GM19193 (cell line): ENCODE measurements around the gene ADAMTSL2.

Source experiments
- POLR2A ChIP-seq: IDR thresholded peaks from 4 replicates; pipeline ENCODE4 v1.6.1; 2011; ENCODE audit not compliant: insufficient read depth, insufficient read length; ENCODE audit errors: extremely low read depth

The ADAMTSL2 gene

DNA sequence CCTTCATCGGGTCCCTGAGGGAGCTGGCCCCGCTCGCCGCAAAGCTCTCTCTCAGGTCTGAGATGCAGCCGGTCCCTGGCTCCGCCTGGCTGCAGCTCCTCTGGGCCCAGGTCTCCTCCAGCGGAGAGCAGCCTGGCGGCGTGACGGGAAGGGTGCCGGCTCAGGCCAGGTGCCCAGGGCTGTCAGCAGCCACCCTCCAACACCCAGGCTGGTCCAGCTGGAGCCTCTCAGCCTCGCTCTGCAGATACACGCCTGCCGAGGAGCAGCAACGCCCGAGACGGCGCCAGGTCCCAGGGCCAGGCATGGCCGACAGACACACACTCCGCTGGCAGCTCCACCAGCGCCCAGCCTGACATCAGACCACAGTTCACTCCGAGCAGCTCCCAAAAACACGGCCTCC lies 49.1 kb downstream of the ADAMTSL2 start:
- no peak for TF ChIP-seq POLR2A

DNA sequence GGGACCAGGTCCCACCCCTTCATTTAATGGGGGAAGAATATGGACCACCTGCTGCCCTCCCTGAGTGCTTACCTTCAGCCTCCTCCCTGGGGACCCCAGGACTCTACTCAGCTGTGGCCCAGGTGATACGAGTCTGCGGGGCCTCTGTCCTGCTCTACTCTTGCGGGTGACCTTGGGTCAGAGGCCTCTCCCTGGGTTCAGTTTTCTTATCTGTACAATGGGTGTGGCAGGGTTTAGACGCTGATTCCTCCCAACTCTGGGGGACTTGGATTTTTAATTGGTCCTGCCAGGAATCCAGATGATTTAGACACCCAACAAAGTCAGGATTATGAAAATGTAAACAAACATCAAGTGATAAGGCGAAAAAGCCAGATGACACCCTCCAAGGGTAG lies 49.7 kb downstream of the ADAMTSL2 start:
- TF ChIP-seq POLR2A, result no peak

DNA sequence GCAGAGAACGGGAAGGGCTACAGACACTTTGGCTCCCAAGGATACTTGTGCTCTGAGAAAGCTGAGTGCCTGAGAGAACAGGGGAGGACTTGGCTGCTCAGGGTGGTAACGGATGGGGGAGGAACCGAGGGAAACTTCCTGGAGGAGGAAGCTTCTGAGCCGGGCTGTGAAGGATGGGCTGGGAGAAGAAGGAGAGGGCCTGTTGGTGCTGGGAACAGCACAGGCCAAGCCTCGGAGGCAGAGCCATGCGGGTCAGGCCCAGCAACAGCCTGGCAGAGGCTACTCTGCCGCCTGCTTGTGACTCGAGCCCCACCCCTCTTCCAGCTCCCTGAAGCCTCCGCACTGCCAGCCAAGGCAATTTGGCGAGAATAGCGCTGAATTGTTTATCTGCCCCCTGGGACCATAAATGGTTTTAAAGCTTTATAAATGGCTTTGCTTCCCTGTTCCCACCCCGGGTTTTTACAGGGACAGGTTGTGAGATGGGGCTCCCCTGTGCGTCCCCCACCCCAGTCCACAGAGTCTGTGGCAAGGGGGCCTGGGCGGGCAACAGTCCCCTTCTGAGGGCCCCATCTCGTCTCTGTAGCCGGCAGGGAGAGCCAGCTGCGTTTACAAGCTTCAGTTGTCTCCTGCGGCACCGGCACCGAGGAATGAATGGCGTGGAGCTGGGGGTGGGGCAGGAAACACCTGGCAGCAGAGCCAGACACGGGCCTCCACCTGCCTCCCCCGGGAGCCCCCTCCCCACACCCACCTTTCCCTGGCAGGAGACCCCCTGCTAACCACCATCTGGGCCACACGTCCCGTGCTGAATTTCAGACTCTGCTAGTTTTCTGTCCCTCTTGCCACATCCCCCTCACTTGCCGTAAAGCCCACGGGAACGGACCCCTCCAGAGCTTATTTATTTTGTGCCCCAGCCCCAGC lies 50.3 kb downstream of the ADAMTSL2 start:
- no peak for TF ChIP-seq POLR2A

- TF ChIP-seq POLR2A, result no peak
These were observed 51.2 kb downstream of the ADAMTSL2 start for GRCh38 chr9:133585481-133586351.

DNA sequence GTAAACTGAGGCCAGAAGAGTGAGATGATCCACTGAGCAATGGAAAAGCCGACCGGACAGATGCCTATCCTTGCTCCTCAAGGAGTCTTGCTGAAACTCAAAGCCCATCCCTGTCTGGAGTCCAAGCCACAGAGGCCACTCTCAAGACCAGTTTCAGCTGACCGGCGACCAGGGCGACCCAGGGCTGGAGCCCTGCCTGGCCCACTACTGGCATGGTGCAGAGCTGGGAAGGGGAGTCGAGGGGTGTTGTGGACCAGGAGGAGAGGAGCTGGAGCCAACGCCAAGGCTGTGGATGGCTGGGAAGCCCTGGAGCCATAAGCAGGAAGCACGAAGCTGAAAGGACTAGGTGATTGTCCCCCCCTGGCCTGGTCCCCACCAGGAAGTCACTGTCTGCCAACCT lies 52.5 kb downstream of the ADAMTSL2 start:
- TF ChIP-seq POLR2A, result no peak

- TF ChIP-seq POLR2A, result no peak
These were observed 53.0 kb downstream of the ADAMTSL2 start for GRCh38 chr9:133587466-133587865.

- TF ChIP-seq POLR2A, result no peak
These were observed 55.1 kb downstream of the ADAMTSL2 start for GRCh38 chr9:133589454-133590227.

DNA sequence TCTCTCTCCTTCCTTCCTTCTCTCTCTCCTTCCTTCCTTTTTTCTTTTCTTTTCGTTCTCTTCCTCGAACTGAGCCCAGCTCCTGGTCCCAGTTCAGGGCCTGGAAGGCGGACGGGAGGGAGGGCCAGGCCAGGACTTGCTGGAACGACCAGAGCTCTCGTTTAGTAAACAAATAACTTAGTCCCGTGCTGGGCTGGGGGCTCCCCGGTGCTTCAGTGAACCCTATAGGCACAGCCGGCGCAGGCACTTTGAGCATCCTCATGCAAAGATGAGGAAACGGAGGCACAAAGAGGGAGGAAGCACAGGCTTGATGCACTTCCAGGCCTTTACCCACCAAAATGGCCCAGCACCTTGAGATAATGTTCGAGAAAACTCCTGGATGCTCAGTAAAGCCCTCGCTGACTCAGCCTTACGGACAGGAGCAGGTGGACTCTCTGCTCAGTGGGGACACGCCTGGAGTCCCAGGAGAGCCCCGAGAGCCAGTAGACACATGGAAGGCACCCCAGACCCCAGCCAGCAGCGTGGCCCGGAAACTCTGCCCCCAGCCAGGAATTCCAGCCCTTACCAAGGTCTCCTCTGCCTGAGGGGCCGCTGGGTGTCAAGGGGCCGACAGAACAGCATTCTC lies 55.8 kb downstream of the ADAMTSL2 start:
- TF ChIP-seq POLR2A, result no peak

DNA sequence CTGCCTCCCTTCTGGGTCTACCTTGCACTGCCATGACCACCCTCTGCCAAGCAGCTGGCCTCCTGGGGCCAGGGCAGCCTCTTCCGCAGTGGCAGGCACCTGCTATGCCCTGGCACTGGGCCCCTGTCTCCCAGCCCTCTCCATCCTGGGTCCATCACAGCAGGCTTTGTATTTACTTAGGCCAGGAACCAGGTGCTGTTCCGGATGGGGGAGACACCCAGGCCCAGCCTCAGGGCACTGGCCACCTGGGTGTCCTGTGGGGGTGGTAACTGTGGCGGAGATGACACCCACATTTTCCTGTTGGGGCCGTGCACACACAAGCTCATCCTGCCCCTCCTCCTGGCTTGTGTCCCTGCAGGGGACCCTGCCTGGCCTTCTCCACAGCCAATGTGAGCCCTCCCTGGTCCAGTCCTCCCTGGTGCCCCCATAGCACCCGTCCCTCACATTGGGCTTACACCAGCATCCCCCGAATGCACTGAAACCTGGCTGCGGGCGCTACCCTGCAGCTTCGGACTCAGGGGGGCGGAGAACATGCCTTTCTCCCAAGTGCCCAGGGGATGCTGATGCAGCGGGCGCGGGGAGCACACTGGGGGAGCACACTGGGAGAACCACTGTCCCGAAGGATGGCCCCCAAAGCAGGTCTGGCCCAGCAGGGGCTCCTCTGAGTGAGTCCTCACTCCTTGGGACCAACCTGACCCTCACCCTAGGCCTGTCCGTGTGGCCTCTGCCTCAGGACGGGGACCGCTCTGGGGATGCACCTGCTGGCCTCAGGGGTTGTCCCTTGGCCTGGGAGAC lies 56.8 kb downstream of the ADAMTSL2 start:
- TF ChIP-seq POLR2A, result no peak

- no peak for TF ChIP-seq POLR2A
These were observed 57.5 kb downstream of the ADAMTSL2 start for GRCh38 chr9:133591985-133592384.

GRCh38 chr9:133592731-133593409 lies 58.4 kb downstream of the ADAMTSL2 start:
- TF ChIP-seq POLR2A, result no peak

DNA sequence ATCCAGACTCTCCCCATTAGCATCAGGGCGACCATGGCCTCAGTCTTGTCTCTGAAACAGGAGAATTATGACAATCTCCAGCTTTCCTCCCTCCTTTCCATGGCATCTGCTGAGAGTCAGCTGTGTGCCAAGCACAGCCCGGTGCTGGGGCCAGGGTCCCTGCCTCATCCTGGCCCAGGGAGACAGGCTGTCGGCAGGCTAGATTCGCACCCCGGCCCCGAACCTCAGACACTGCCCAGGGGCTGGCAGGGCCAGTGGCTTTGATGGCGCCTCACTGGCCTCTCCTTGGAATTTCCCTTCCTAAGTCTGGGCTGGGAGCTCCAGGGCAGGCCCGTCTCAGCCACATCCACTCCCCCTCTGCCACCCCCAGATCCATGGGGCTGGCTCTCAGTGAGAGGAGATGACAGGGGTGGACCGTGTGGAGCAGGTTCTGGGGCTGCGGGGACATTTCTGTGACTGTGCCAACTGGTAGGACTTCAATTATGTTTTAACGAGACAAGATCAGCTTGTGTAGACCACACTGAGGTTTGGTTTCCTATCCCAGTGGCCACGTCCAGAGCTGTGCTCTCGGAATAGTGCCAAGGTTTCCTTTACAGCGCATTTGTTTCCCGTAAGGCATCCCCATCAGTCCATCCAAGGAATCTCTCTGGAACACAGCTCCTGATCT lies 59.2 kb downstream of the ADAMTSL2 start:
- TF ChIP-seq POLR2A, result no peak

DNA sequence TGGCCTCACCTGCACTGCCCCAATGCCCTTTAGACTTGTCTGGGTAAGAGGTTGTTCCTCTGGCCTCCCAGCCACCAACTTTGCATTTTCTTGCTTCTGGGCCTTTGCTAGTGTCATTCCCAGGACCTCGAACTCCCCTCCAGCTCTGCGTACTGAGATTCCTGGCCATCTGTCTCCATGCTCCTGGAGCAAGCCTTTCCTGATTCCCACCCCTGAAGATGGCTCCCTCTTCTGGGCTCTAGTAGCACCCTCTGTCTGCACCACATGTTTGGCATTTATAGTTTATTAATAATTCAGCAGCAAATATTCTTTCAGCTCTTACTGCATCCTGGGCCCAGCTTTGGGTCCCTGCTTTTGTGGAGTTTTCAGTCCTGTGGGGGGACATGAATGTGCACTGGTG lies 59.8 kb downstream of the ADAMTSL2 start:
- no peak for TF ChIP-seq POLR2A

DNA sequence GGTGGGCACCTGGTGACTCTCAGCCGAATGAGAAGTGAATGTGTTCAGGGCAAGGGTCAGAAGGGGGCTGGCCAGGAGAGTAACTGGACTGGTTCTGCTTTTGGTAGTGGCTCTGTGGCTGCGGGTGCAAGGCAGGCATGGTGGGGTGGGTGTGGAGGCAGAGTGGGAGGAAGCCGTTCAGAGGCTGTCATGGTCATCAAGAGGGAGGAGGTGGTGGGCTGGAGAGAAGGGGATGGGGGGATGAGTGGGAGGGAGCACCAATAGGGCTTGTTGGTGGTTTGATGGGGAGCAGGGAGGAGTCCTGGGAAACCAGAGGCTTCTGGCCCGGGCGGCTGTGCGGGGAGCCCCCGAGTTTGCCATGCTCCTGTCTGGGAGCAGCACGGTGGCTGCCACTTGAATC lies 61.4 kb downstream of the ADAMTSL2 start:
- TF ChIP-seq POLR2A, result no peak
